ENCODE results near the gene PSORS1C1. TPM values are rescaled to one million over a fixed set of nuclear protein-coding genes. Genes with fewer than 3 reads are reported as not detected.

The PSORS1C1 gene
- total and polyA plus RNA-seq, 7 experiments from 2014 or later = not detected

GRCh38 chr6:31114970-31115849 is 610 bp downstream of the PSORS1C1 start:
- ATAC-seq (no peak), DNase-seq (peak in 3 of 9 donors; percentile 23 to 45 (median 23))
- Mint-ChIP-seq H3K27ac (peak overlapping the region in 2 of 9 donors; percentile 32 to 76), H3K27me3 (peaks cover 0 to 24% (median 9%) of the 10 kb centered on the region in 5 donors), H3K4me3 (peak overlapping the region in 2 of 10 donors; percentile 28 to 46), H3K36me3 (no peaks in the 10 kb centered on the region), H3K4me1 (peaks cover 0 to 12% (median 5%) of the 10 kb centered on the region in 7 donors), H3K9me3 (no peaks in the 10 kb centered on the region)
- Histone ChIP-seq H3K4me3 (ENCODE audit: low read length) (no peak overlapping the region), H3K27ac (ENCODE audit: low read depth, low read length) (no peak overlapping the region), H3K4me1 (ENCODE audit: control insufficient read depth in 2 of 2, insufficient read depth in 2 of 2, low read length in 2 of 2) (no peaks in the 10 kb centered on the region), H3K9me3 (ENCODE audit: control insufficient read depth in 2 of 3, low read length in 3 of 3) (no peaks in the 10 kb centered on the region), H3K36me3 (ENCODE audit: control insufficient read depth in 2 of 3, insufficient read depth in 3 of 3, low read length in 3 of 3) (no peaks in the 10 kb centered on the region), H3K27me3 (ENCODE audit: control insufficient read depth in 2 of 2, insufficient read depth in 2 of 2, low read length in 2 of 2) (no peaks in the 10 kb centered on the region)
- CTCF ChIA-PET = interaction anchor here (0.6 to 5.3 kb wide), 14 partner anchors 11 to 353 kb away, joined by 3 to 27 read pairs (median 4); no protein-coding TSS in a partner anchor
- POLR2A ChIA-PET = interaction anchor here (0.7 to 2.6 kb wide), 5 partner anchors 12 to 1482 kb away, joined by 3 to 11 read pairs (median 4); no protein-coding TSS in a partner anchor
- intact Hi-C loops (cut with micrococcal nuclease) = loop anchor here in 1 of 2 donors (1.0 kb wide), 5 partner anchors 21 to 200 kb away; no protein-coding TSS in a partner anchor

DNA sequence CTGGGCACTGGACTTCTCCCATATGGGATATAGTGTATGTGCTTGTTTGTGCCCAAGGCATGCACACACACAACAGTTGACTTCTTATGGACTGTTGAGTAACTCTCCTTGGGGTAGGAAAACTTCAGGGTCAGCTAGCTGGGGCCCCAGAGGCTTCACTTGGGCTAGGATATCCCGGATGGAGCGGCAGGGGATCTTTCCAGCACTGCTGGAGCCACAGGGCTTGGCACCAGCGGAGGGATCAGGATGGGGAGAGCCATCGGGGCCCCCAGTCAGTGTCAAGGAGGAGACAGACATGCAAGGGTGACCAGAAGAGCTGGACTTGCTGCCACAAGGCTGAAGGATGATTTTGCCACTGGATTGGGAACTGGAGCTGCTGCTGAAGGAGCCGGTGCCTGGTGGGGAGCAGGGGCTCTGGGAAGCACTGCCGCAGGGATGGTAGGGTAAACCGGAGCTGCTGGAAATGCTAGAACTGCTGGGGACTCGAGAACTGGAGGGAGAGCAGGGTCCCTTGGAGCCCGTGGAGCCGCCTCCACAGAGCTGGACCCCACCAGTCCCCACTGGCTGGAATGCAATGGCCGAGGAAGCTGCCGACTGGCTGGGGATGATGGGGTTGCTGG is 1.5 kb downstream of the PSORS1C1 start:
- intact Hi-C loops (cut with micrococcal nuclease) = loop anchor here in 1 of 2 donors (1.0 kb wide), 5 partner anchors 22 to 201 kb away; no protein-coding TSS in a partner anchor
- H3K4me1 Mint-ChIP-seq = peaks cover 0 to 12% (median 5%) of the 10 kb centered on the region in 7 donors
- Histone ChIP-seq H3K4me3 (ENCODE audit: low read length) (no peak overlapping the region), H3K27ac (ENCODE audit: low read depth, low read length) (no peak overlapping the region), H3K9me3 (ENCODE audit: control insufficient read depth in 2 of 3, low read length in 3 of 3) (no peaks in the 10 kb centered on the region), H3K36me3 (ENCODE audit: control insufficient read depth in 2 of 3, insufficient read depth in 3 of 3, low read length in 3 of 3) (no peaks in the 10 kb centered on the region), H3K27me3 (ENCODE audit: control insufficient read depth in 2 of 2, insufficient read depth in 2 of 2, low read length in 2 of 2) (no peaks in the 10 kb centered on the region), H3K4me1 (ENCODE audit: control insufficient read depth in 2 of 2, insufficient read depth in 2 of 2, low read length in 2 of 2) (no peaks in the 10 kb centered on the region)
- no peak for ATAC-seq
- CTCF ChIA-PET = interaction anchor here (0.6 to 5.3 kb wide), 15 partner anchors 10 to 353 kb away, joined by 3 to 27 read pairs (median 4); no protein-coding TSS in a partner anchor
- no peak overlapping the region for H3K4me3 Mint-ChIP-seq
- no peaks in the 10 kb centered on the region for H3K9me3 Mint-ChIP-seq
- no peak for DNase-seq
- H3K27me3 Mint-ChIP-seq = peaks cover 0 to 19% (median 9%) of the 10 kb centered on the region in 5 donors
- POLR2A ChIA-PET = interaction anchor here (1.2 to 2.6 kb wide), 2 partner anchors 20 to 22 kb away, joined by 4 to 11 read pairs; no protein-coding TSS in a partner anchor
- no peaks in the 10 kb centered on the region for H3K36me3 Mint-ChIP-seq
- peak overlapping the region in 1 of 9 donors; percentile 76 for H3K27ac Mint-ChIP-seq

GRCh38 chr6:31116661-31117385 is 2.2 kb downstream of the PSORS1C1 start:
- peaks cover 0 to 19% (median 9%) of the 10 kb centered on the region in 5 donors for H3K27me3 Mint-ChIP-seq
- no peak overlapping the region for H3K27ac ChIP-seq (ENCODE audit: low read depth, low read length)
- H3K27me3 ChIP-seq (ENCODE audit: control insufficient read depth in 2 of 2, insufficient read depth in 2 of 2, low read length in 2 of 2) = no peaks in the 10 kb centered on the region
- no peaks in the 10 kb centered on the region for H3K9me3 ChIP-seq (ENCODE audit: control insufficient read depth in 2 of 3, low read length in 3 of 3)
- H3K4me3 Mint-ChIP-seq = no peak overlapping the region
- no peaks in the 10 kb centered on the region for H3K4me1 ChIP-seq (ENCODE audit: control insufficient read depth in 2 of 2, insufficient read depth in 2 of 2, low read length in 2 of 2)
- intact Hi-C loops (cut with micrococcal nuclease) = no loop called here
- H3K4me1 Mint-ChIP-seq = peaks cover 0 to 12% (median 5%) of the 10 kb centered on the region in 7 donors
- H3K27ac Mint-ChIP-seq = no peak overlapping the region
- ATAC-seq = no peak
- no peaks in the 10 kb centered on the region for H3K36me3 ChIP-seq (ENCODE audit: control insufficient read depth in 2 of 3, insufficient read depth in 3 of 3, low read length in 3 of 3)
- no peaks in the 10 kb centered on the region for H3K36me3 Mint-ChIP-seq
- CTCF ChIA-PET = interaction anchor here (0.5 to 5.3 kb wide), 12 partner anchors 9 to 717 kb away, joined by 3 to 27 read pairs (median 5); no protein-coding TSS in a partner anchor
- DNase-seq = no peak
- POLR2A ChIA-PET = interaction anchor here (0.6 to 1.2 kb wide), 2 partner anchors 21 to 404 kb away, joined by 3 to 4 read pairs; no protein-coding TSS in a partner anchor
- no peaks in the 10 kb centered on the region for H3K9me3 Mint-ChIP-seq
- H3K4me3 ChIP-seq (ENCODE audit: low read length) = no peak overlapping the region

DNA sequence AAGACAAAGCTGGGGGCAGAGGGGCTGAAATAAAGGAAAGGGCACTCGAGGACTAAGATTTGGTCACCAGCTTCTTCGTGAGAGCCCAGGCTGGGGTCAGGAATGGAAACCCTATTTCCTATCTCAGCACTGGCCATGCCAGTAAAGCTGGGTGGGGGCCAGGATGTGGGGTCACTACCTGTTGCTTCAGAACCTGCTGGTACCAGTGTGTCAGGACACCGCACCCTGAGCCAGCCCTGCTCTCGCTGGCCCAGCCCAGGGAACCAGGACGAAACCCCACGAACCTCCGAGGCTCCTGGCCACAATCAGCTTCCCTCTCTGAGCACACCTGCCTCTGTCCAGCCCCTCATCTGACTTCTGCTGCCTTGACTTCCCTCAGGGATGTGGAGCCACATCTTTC is 3.6 kb downstream of the PSORS1C1 start:
- Mint-ChIP-seq H3K36me3 (no peaks in the 10 kb centered on the region), H3K9me3 (no peaks in the 10 kb centered on the region), H3K4me1 (peaks cover 0 to 12% (median 5%) of the 10 kb centered on the region in 7 donors), H3K27me3 (peaks cover 0 to 17% (median 9%) of the 10 kb centered on the region in 5 donors), H3K27ac (no peak overlapping the region), H3K4me3 (no peak overlapping the region)
- H3K9me3 ChIP-seq (ENCODE audit: control insufficient read depth in 2 of 3, low read length in 3 of 3) = no peaks in the 10 kb centered on the region
- intact Hi-C loops (cut with micrococcal nuclease) = no loop called here
- ATAC-seq = no peak
- H3K27ac ChIP-seq (ENCODE audit: low read depth, low read length) = no peak overlapping the region
- H3K4me1 ChIP-seq (ENCODE audit: control insufficient read depth in 2 of 2, insufficient read depth in 2 of 2, low read length in 2 of 2) = no peaks in the 10 kb centered on the region
- H3K4me3 ChIP-seq (ENCODE audit: low read length) = no peak overlapping the region
- H3K36me3 ChIP-seq (ENCODE audit: control insufficient read depth in 2 of 3, insufficient read depth in 3 of 3, low read length in 3 of 3) = no peaks in the 10 kb centered on the region
- ChIA-PET POLR2A (no interaction called here), CTCF (interaction anchor here (0.6 to 5.3 kb wide), 2 partner anchors 31 to 67 kb away, joined by 3 to 27 read pairs; no protein-coding TSS in a partner anchor)
- no peaks in the 10 kb centered on the region for H3K27me3 ChIP-seq (ENCODE audit: control insufficient read depth in 2 of 2, insufficient read depth in 2 of 2, low read length in 2 of 2)
- DNase-seq = no peak

GRCh38 chr6:31120151-31120915 is 5.7 kb downstream of the PSORS1C1 start, which contains the start of gene CDSN:
Gene CDSN, minus strand, starts transcription at chr6:31120446. Its CDS starts 27 bp downstream, at chr6:31120419.
- no peak within 1 kb of the TSS for H3K27ac ChIP-seq (ENCODE audit: low read depth, low read length)
- ChIA-PET POLR2A (interaction anchor here (0.6 kb wide), 1 partner anchor 8 kb away, joined by 3 read pairs; no protein-coding TSS in a partner anchor), CTCF (no interaction called here)
- no peaks in the 10 kb centered on the region for H3K9me3 ChIP-seq (ENCODE audit: control insufficient read depth in 2 of 3, low read length in 3 of 3)
- no peaks in the 10 kb centered on the region for H3K4me1 ChIP-seq (ENCODE audit: control insufficient read depth in 2 of 2, insufficient read depth in 2 of 2, low read length in 2 of 2)
- H3K27me3 ChIP-seq (ENCODE audit: control insufficient read depth in 2 of 2, insufficient read depth in 2 of 2, low read length in 2 of 2) = no peaks in the 10 kb centered on the region
- Mint-ChIP-seq H3K36me3 (no peaks in the 10 kb centered on the region), H3K4me3 (no peak within 1 kb of the TSS), H3K27ac (peak within 1 kb of the TSS in 1 of 9 donors; percentile 19), H3K4me1 (peaks cover 0 to 7% (median 0%) of the 10 kb centered on the region in 7 donors), H3K27me3 (peaks cover 0 to 16% (median 9%) of the 10 kb centered on the region in 5 donors), H3K9me3 (no peaks in the 10 kb centered on the region)
- no peak for ATAC-seq
- H3K4me3 ChIP-seq (ENCODE audit: low read length) = no peak within 1 kb of the TSS
- H3K36me3 ChIP-seq (ENCODE audit: control insufficient read depth in 2 of 3, insufficient read depth in 3 of 3, low read length in 3 of 3) = no peaks in the 10 kb centered on the region
- intact Hi-C loops (cut with micrococcal nuclease) = no loop called here
- DNase-seq = no peak

All from naive thymus-derived CD4-positive, alpha-beta T cell (primary cell).